K562 (cell line): ENCODE results near the gene CHST14. TPM values are rescaled to one million over a fixed set of nuclear protein-coding genes. Genes with fewer than 3 reads are reported as not detected.
A peak's percentile ranks its signal among the peaks of the same experiment; 100 is the strongest.

ENCODE experiments used
- BCL6 ChIP-seq: fragments of 250-450 bp; sonication (Bioruptor Pico); IDR thresholded peaks from 2 replicates; pipeline ENCODE4 v1.4.0; 2020
- CBX5 ChIP-seq: IDR thresholded peaks from 2 replicates; pipeline ENCODE4 v1.6.1; 2014; ENCODE audit warnings: low read depth, borderline replicate concordance
- GABPA ChIP-seq: fragments of 200-800 bp; sonication (Bioruptor generic); conservative IDR thresholded peaks from 2 replicates; pipeline ENCODE4 v1.6.1; 2016; ENCODE audit warnings: low read depth, missing genetic modification characterization, missing compliant biosample characterization
- PHB2 ChIP-seq: fragments of 450-650 bp; IDR thresholded peaks from 2 replicates; pipeline ENCODE4 v1.6.1; 2017; ENCODE audit warnings: low read depth
- SRF ChIP-seq, 2 experiments: fragments of 250-450, 450-650 bp in 1 of 2; sonication (Bioruptor Pico) in 1 of 2; sonication (generic) in 1 of 2; formaldehyde crosslinking; IDR thresholded peaks; 2 replicates each; pipeline versions ENCODE4 v1.5.0 to v1.5.1; 2020 to 2022; ENCODE audit warnings: mild to moderate bottlenecking in 1 of 2, missing genetic modification reagents in 1 of 2
- YBX1 ChIP-seq: fragments of 450-650 bp; IDR thresholded peaks from 2 replicates; pipeline ENCODE4 v1.7.1; 2016; ENCODE audit warnings: mild to moderate bottlenecking
- ZNF224 ChIP-seq: sonication (generic); formaldehyde crosslinking; IDR thresholded peaks from 2 replicates; pipeline ENCODE4 v1.8.0; 2022; ENCODE audit warnings: mild to moderate bottlenecking, missing genetic modification reagents
- ZNF24 ChIP-seq: fragments of 450-650 bp; IDR thresholded peaks from 2 replicates; pipeline ENCODE4 v1.6.1; 2016
- ZNF696 ChIP-seq: fragments of 250-450 bp; sonication (Bioruptor Pico); conservative IDR thresholded peaks from 2 replicates; pipeline ENCODE4 v1.4.0; 2020; ENCODE audit warnings: mild to moderate bottlenecking, moderate library complexity
- ZNF780A ChIP-seq: fragments of 250-450 bp; sonication (Bioruptor Pico); IDR thresholded peaks from 2 replicates; pipeline ENCODE4 v1.5.0; 2021; ENCODE audit warnings: mild to moderate bottlenecking
- polyA plus RNA-seq, 8 experiments: library from polyadenylated mRNA; depleted of rRNA in 4 of 8; stranded (reverse) in 5 of 8; unstranded in 3 of 8; fragments of >200 nt; fragmentation: Nextera tagmentation in 2 of 8; fragmentation: Illumina TruSeq in 1 of 8; extraction: Ambion mirVana in 2 of 8; extraction: Trizol in 1 of 8; gene quantifications; 2 replicates each; pipeline versions ENCODE4 v1.2.1 to v1.2.3, GENCODE V29; 2011 to 2014; ENCODE audit warnings: inconsistent platforms in 1 of 8, missing spikeins in 1 of 8
- total RNA-seq, 7 experiments: library from RNA; depleted of rRNA in 6 of 7; stranded (reverse); fragments of >200 nt in 6 of 7; fragmentation: Illumina TruSeq in 2 of 7; extraction: Trizol in 2 of 7; gene quantifications; 2 replicates each; pipeline versions ENCODE4 v1.2.1 to v1.2.3, GENCODE V29; 2011 to 2021; ENCODE audit warnings: low replicate concordance in 1 of 7
- TF ChIP-seq, protein P1 (sequence below), 2 experiments: IDR thresholded peaks; 2 replicates each; pipeline ENCODE4 v1.6.1; 2011; ENCODE audit warnings: borderline replicate concordance in 1 of 2, control low read depth in 1 of 2, low read depth in 1 of 2, low read length in 1 of 2, mild to moderate bottlenecking in 1 of 2, mixed read lengths in 1 of 2, moderate library complexity in 1 of 2; ENCODE audit not compliant: insufficient read depth in 1 of 2, insufficient read length in 1 of 2, poor library complexity in 1 of 2, severe bottlenecking in 1 of 2; ENCODE audit errors: extremely low read depth in 1 of 2
- TF ChIP-seq, protein P2 (sequence below): fragments of 450-650 bp; IDR thresholded peaks from 2 replicates; pipeline ENCODE4 v1.6.1; 2016; ENCODE audit warnings: borderline replicate concordance
- TF ChIP-seq, protein P3 (sequence below): fragments of 450-650 bp; IDR thresholded peaks from 2 replicates; pipeline ENCODE4 v1.6.1; 2017; ENCODE audit warnings: antibody characterized with exemption
- TF ChIP-seq, protein P4 (sequence below): fragments of 450-650 bp; IDR thresholded peaks from 2 replicates; pipeline ENCODE4 v1.6.1; 2016
- TF ChIP-seq, protein P5 (sequence below), 3 experiments: IDR thresholded peaks in 2 of 3; conservative IDR thresholded peaks in 1 of 3; 2 replicates each; pipeline ENCODE4 v1.5.1; 2011 to 2012; ENCODE audit warnings: low read length in 3 of 3, mild to moderate bottlenecking in 3 of 3, control low read depth in 2 of 3, improper control_type of control experiment in 1 of 3, inconsistent platforms in 1 of 3, low read depth in 1 of 3, mixed read lengths in 1 of 3, moderate library complexity in 1 of 3; ENCODE audit not compliant: insufficient read depth in 2 of 3
- TF ChIP-seq, protein P6 (sequence below): fragments of 450-650 bp; IDR thresholded peaks from 2 replicates; pipeline ENCODE4 v1.6.1; 2016; ENCODE audit warnings: missing biosample characterization, missing genetic modification characterization

The CHST14 gene
- total and polyA plus RNA-seq, 9 of the 15 experiments (the other 6 are each of a cell fraction or from before 2014, with no cell fraction given), result 1.6 to 12.1 (median 4.5) TPM

DNA sequence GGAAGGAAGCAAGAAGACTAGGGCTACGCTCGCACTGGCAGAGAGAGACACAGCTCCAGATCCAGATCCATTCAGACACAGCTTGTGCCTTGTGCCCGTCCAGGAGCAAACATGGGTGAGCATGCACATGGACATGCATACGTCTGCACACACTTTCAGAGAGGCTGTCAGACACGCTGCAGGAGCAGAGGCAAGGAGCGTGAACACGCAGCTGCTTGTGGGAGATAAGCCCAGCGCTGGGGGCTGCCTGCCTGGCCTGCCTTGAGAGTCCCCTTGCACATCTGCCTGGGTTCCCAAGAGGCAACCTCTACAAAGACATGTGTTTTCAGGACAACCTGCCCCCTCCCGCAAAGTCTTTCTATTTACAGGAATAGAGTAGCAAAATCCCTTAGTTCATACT is 43.6 kb upstream of the CHST14 start (continued):
- TF ChIP-seq, protein P1, sequence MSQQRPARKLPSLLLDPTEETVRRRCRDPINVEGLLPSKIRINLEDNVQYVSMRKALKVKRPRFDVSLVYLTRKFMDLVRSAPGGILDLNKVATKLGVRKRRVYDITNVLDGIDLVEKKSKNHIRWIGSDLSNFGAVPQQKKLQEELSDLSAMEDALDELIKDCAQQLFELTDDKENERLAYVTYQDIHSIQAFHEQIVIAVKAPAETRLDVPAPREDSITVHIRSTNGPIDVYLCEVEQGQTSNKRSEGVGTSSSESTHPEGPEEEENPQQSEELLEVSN (IDR thresholded peaks at IDR 0.05; ENCODE audit: borderline replicate concordance in 1 of 2, extremely low read depth in 1 of 2, insufficient read depth in 1 of 2, insufficient read length in 1 of 2, low read depth in 1 of 2, low read length in 1 of 2, poor library complexity in 1 of 2, severe bottlenecking in 1 of 2), result peak; percentile 40 to 58
- TF ChIP-seq GABPA, result no peak
- TF ChIP-seq CBX5, result no peak
- no peak for TF ChIP-seq SRF (CRISPR knock-in tag; IDR thresholded peaks at IDR 0.05)
- TF ChIP-seq, protein P2, sequence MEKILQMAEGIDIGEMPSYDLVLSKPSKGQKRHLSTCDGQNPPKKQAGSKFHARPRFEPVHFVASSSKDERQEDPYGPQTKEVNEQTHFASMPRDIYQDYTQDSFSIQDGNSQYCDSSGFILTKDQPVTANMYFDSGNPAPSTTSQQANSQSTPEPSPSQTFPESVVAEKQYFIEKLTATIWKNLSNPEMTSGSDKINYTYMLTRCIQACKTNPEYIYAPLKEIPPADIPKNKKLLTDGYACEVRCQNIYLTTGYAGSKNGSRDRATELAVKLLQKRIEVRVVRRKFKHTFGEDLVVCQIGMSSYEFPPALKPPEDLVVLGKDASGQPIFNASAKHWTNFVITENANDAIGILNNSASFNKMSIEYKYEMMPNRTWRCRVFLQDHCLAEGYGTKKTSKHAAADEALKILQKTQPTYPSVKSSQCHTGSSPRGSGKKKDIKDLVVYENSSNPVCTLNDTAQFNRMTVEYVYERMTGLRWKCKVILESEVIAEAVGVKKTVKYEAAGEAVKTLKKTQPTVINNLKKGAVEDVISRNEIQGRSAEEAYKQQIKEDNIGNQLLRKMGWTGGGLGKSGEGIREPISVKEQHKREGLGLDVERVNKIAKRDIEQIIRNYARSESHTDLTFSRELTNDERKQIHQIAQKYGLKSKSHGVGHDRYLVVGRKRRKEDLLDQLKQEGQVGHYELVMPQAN, result peak; percentile 54; the same call in 1 of the 2 replicates
- TF ChIP-seq, protein P3, sequence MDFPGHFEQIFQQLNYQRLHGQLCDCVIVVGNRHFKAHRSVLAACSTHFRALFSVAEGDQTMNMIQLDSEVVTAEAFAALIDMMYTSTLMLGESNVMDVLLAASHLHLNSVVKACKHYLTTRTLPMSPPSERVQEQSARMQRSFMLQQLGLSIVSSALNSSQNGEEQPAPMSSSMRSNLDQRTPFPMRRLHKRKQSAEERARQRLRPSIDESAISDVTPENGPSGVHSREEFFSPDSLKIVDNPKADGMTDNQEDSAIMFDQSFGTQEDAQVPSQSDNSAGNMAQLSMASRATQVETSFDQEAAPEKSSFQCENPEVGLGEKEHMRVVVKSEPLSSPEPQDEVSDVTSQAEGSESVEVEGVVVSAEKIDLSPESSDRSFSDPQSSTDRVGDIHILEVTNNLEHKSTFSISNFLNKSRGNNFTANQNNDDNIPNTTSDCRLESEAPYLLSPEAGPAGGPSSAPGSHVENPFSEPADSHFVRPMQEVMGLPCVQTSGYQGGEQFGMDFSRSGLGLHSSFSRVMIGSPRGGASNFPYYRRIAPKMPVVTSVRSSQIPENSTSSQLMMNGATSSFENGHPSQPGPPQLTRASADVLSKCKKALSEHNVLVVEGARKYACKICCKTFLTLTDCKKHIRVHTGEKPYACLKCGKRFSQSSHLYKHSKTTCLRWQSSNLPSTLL, result no peak
- no peak for TF ChIP-seq ZNF24
- no peak for TF ChIP-seq YBX1
- TF ChIP-seq BCL6 (CRISPR knock-in tag), result no peak
- TF ChIP-seq ZNF696 (CRISPR knock-in tag), result no peak
- TF ChIP-seq, protein P4, sequence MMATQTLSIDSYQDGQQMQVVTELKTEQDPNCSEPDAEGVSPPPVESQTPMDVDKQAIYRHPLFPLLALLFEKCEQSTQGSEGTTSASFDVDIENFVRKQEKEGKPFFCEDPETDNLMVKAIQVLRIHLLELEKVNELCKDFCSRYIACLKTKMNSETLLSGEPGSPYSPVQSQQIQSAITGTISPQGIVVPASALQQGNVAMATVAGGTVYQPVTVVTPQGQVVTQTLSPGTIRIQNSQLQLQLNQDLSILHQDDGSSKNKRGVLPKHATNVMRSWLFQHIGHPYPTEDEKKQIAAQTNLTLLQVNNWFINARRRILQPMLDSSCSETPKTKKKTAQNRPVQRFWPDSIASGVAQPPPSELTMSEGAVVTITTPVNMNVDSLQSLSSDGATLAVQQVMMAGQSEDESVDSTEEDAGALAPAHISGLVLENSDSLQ, result peak; percentile 55; the same call in 1 of the 2 replicates
- TF ChIP-seq PHB2, result no peak
- TF ChIP-seq, protein P5, sequence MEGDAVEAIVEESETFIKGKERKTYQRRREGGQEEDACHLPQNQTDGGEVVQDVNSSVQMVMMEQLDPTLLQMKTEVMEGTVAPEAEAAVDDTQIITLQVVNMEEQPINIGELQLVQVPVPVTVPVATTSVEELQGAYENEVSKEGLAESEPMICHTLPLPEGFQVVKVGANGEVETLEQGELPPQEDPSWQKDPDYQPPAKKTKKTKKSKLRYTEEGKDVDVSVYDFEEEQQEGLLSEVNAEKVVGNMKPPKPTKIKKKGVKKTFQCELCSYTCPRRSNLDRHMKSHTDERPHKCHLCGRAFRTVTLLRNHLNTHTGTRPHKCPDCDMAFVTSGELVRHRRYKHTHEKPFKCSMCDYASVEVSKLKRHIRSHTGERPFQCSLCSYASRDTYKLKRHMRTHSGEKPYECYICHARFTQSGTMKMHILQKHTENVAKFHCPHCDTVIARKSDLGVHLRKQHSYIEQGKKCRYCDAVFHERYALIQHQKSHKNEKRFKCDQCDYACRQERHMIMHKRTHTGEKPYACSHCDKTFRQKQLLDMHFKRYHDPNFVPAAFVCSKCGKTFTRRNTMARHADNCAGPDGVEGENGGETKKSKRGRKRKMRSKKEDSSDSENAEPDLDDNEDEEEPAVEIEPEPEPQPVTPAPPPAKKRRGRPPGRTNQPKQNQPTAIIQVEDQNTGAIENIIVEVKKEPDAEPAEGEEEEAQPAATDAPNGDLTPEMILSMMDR (IDR thresholded peaks at IDR 0.05 in 2 of 3, conservative IDR thresholded peaks at IDR 0.05 in 1 of 3; ENCODE audit: insufficient read depth in 2 of 3, low read depth in 1 of 3, low read length in 3 of 3), result no peak
- TF ChIP-seq, protein P6, sequence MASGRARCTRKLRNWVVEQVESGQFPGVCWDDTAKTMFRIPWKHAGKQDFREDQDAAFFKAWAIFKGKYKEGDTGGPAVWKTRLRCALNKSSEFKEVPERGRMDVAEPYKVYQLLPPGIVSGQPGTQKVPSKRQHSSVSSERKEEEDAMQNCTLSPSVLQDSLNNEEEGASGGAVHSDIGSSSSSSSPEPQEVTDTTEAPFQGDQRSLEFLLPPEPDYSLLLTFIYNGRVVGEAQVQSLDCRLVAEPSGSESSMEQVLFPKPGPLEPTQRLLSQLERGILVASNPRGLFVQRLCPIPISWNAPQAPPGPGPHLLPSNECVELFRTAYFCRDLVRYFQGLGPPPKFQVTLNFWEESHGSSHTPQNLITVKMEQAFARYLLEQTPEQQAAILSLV (tag), result no peak
- no peak for TF ChIP-seq ZNF224
- TF ChIP-seq ZNF780A (CRISPR knock-in tag), result no peak
